GM18858 (cell line): ENCODE results near the gene NCOA6.
"Not testable (repeated sequence)": the region's sequence is repeated elsewhere in the genome, so short reads cannot be mapped to it uniquely, and the experiment has no call there.

ENCODE experiments used
- ATAC-seq: cut with Tn5 transposase; IDR thresholded peaks from one replicate; pipeline ENCODE4 v1.9.1; 2021; ENCODE audit not compliant: unreplicated experiment

Gene NCOA6

DNA sequence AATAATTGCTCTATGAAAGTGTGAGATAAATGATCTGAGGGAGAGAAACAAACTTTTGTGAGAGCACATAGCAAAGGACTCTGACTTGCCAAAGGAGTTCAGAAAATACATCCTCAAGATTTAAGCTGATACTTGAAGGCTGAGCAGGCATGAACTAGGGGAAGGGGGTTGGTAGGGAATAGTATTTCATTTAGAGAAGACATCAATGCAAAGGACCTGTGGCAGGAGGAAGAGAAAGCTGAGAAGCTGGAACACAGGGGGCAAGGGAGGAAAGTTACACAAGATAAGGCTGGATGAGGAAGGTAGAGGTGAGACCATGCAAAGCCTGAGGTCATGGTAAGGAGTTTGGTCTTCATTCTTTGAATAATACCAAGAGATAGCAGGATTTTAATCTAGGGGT, 50.6 kb downstream of the NCOA6 start:
- no peak for ATAC-seq

DNA sequence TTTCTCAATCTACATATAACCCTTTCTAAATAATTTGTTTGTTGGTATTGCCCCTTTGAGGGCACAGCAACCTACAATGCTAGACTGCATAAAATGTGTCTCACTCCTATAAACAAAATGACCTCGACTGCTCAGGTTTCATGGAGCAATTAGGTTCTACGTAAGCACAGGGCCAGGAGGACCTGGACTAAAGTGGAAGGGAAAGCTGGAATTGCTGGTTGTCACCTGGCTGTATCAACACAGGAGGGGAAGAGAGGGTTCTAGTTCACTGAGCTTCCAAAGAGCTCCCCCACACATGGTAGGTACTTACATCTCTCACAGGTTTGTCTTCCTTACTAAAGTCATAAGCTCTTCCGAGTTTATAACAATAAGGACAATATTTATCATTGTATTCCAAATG, 51.0 kb downstream of the NCOA6 start:
- no peak for ATAC-seq

DNA sequence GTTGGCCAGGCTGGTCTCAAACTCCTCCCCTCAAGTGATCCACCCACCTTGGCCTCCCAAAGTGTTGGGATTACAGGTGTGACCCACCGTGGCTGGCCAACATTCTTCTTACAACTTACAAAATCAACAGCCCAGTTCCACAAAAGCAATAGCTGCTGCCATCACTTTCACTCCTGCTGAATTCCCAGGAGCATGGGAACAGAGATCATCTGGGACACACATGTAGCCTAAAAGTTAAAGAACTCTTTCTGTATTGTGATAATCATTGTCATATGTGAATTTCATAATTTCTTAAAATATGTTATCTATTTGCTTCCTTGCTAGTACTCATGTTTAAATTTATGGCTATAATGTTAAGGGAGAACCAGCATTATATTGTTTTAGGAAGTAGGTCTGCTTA, 51.7 kb downstream of the NCOA6 start:
- no peak for ATAC-seq

DNA sequence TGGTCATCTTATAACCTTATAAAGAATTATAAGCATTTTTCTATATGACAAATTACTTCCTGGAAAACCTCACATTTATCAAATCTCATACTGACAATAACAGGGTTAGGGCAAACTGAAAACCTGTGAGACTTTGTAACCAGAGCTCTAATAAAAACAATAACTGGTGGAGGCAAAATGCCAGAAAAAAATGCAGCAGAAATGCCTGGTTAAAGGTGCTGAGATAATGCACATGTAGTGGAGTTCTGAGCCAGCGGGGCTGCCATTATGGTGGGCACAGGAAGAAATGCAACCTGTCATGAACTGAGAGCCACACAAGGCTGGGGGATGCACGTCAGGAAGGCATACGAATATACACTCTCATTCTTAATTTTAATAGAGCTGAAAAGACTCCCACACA, 53.0 kb downstream of the NCOA6 start:
- no peak for ATAC-seq

DNA sequence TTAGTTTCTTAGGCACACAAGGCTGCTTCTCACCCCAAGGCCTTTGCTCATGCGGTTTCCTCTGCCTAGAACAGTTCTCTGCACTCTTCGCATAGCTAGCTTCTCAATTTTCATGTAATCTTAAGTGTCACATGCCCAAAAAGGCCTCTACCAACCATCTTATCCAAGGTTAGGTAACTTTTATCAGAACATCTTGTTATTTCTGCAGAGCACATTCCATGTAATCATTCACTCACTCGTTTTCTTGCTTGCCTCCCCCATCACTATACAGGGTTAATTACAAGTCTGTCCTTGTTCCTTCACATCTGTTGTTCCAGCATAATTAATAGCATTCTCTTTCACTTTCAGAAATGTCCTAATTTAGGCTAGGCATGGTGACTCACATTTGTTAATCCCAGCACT, 53.8 kb downstream of the NCOA6 start:
- no peak for ATAC-seq

DNA sequence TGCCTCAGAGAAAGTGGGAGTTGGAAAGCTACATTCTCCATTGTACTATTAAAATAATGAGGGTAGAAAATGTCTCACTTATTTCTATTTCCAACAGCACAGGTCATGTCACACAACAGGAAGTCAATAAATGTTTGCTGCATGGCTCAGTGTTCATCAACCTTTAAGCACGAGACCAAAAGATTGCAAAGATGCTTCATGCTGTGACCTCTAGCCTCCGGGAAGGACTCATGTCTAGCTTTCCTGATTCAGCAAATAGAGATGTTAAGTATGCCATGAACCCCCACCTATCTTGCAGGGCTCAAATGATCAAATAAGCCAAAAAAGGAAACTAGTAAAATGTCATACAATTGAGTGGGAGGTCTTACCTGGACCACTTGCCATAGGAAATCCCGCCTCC, 57.4 kb downstream of the NCOA6 start:
- ATAC-seq: no peak

DNA sequence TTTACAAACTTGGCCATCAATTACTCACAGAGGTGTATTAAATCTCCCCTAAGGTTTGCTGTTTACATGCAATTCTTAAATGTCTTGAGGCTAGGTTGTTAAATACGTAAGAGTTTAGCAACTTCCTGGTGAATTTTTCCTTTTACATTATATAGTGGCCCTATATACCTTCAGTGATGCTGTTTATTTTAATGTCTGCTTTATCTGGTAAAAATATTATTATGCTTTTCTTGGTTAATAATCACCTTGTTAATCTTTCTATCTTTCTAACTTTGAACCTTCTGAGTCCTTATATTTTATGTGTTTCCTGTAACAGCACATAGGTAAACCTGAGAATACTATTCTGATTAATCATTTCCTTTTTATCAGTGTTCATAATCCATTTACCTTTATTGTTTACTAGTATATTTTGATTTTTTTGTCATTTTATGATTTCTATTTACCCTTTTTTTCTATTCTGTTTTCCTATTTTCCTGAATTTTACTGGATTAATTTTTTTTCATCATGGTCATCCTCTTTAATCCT, 63.4 kb downstream of the NCOA6 start:
- ATAC-seq: no peak

DNA sequence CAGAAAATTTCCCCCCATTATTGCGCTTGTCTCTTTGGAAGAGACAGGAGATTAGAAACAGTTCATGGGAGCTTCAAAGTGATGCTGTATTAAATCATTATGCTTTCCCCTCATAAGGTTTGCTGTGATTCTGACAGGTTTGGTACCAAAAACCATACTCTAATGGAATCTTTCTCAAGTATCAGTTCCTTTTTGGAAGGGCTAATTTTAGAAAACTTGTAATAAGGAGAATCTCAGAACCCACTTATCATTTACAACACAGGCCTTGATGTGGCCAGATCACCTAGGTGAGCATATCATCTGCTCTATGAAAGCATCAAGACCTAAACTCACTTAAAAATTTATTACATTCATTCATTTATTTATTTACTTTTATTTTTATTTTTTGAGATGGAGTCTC, 70.1 kb downstream of the NCOA6 start:
- no peak for ATAC-seq

DNA sequence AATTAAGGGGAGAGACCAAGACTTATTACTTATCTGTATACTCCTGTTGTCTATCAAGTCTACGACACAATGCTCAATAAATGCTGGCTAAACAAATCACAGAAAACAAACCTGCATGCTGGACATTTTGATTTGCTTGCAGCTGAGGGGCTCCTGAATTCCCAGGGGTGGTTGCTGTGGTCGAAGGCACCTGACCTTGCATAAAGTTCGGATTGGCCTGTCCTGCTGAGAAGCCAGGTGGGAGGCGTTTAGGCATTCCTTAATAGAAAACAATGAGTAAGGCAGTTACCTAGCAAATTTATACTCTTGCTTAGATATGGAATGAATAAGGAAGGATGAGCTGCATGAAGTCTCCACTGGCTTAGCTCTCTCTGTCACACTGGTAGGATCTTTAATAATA, 70.8 kb downstream of the NCOA6 start:
- no peak for ATAC-seq

DNA sequence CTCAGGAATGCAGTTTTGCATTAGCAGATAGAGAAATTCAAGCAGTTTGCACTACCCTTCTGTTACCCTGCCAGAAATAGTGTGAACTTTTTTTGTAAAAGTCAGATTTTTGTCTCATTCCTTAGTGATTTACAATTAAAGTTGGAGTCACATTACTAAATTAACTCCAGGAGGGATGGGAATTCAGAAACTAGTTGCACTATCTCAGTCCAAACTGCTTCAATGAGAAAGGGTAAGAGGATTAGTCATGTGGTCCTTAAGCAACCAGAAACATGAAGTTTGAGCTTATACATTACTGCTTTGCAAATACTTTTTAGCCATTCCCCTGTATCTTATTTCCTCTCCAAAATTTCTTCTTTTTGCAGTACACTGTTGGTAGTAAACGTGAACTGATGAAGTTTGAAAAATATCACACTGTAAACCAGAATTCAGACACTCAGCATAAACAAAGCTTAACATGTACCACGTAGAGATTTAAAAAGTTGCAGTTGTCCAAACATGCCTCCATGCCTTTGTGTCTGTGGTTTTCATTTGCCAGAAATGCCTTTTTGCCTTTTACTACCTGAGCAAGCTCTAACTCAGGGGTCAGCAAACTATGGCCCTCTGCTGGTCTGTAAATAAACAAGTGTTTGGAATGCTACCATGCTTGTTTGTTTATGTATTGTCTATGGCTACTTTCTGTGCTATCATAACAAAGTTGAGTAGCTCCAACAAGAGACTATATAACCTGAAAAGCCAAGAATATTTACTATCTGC, 71.6 kb downstream of the NCOA6 start:
- no peak for ATAC-seq

DNA sequence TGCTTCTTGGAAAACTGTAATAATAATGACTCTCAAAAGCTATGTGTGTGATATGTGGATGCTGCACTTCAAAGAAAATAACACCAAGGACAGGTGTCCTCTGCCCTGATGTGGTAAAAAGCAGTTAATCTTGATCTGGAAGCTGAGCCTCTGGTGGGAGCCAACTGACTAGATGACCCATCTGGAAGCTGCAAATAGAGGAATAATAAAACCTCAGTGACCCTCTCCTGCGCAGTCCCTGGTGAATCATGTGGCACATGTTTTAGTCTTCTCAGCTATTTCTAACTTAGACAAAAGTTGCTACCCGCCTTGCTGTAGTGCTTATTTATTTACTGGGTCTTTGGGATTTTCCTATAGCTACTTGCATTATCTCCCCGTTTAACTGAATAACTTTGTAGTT, 74.0 kb downstream of the NCOA6 start:
- ATAC-seq: no peak

DNA sequence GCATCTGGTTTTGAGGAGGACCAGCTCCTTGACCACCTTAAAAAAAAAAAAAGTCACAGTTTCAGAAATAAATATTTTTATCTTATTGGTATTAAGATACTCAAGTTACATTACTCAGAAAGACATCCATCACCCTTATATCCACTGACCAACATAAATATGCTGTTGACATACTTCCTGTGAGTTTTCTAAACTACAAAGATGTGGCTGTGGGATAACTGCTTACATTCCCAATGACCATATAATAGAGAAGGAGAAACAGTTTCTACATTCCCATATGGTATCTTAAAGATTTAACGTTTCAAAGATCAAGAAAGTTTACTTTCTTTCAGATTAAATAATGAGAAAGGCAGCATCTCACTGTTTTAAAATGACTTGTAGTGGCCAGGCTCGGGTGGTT, 75.0 kb downstream of the NCOA6 start:
- no peak for ATAC-seq

DNA sequence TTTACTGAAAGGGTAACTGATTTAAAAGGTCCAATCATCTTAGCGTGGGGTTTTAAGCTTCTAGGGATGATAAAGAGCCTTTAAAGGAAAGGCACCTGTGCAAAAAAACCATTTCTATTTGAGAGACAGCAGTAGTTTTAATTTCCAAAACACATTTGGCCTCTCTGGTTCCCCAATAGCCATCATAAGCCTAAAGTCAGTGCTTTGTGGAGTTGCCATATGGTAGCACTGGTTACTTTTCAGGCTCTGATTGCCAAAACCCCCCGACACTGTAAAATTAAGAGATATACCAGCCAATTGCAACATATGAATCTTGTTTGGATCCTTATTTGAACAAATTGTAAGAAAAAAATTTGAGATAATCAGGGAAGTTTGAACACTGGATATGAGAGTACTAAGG, 76.7 kb downstream of the NCOA6 start:
- no peak for ATAC-seq

DNA sequence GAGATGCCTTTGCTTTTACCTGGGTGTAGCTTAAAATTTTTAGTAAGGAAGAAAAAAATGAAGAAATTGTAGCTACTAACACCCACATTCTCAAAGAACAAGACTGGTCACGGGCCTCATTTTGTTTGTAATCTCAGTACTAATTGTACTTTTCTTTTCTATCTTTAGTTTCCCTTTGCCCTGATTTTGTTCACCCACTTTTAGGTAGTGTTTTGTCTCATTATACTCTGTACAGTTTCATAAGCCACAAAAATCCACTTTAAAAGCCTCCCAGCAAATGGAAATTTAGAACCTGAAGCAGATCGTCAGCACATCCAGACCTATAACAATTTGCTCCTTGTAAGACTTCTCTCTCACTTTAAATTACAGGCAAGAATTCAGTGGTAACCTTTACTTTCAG, 78.0 kb downstream of the NCOA6 start:
- no peak for ATAC-seq

DNA sequence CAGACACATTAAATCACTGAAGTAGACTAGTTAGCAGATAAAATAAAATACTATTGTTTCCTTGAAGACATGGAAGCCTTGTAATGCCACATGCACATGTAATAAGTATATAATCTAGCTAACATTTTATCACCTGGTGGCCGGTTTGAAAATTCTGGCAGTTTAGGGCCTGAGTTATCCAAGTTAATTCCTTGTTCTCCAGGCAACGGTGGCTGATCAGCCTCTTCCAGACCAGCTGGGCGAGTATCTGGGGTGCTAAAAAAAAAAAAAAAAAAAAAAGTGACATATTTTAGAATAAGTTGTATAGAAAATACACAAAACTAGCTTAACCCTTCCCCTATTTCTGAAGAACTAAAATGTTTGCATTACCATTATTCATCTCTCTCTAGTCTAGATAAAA, 78.8 kb downstream of the NCOA6 start:
- ATAC-seq: no peak

DNA sequence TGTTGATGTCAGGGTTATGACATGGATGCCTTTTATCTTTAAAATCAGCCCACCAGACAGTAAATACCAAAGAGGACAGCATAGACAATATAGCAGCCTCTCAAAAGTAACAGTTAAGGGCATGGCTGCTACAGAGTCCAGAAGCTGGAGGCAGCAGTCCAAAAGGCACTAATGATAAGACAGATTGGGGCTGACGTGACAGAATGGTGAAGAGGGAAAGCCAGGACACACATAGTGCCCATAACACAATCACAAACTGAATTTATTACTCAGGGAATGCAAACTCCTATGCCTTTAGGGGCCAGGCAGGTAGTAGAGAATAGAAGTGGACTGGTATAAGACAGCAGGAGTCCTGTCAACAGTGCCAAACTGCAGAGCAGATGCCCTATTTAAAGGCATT, 80.6 kb downstream of the NCOA6 start:
- ATAC-seq: no peak

DNA sequence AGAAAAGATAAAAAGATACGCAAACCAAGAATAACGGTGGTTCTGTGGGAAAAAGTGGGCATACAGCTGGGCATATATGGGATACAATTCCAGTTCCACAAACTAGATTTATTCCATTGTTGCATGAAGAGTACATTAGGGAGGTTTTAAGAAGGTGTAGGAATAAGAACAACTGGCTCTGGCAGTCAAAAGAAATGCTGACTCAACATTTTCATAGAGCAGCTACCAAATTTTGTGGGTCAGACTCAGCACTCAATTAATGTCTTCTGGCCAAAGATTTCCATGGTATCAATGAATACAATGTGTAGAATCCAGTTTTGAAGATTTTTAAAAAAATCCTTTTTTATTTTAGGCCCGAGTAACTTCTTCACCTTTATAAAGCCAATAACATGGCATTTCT, 81.1 kb downstream of the NCOA6 start:
- no peak for ATAC-seq

DNA sequence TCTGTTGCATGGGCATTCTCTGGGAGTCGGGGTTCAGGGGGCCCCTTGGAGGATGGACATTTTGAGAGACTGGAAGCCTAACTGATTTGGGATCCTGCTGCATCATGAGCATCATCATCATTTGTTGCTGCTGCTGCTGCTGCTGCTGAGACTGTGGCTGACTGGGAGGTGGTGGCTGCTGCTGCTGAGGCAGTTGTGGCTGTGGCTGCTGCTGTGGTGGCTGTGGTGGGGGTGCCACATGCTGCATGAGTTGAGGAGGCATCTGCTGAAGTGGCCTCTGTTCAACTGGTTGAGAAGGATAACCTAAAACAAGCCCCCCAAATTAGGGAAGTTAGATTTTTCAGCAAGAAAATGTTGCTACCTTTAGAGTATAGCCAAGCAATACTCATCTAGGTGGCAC, 82.4 kb downstream of the NCOA6 start:
- no peak for ATAC-seq

DNA sequence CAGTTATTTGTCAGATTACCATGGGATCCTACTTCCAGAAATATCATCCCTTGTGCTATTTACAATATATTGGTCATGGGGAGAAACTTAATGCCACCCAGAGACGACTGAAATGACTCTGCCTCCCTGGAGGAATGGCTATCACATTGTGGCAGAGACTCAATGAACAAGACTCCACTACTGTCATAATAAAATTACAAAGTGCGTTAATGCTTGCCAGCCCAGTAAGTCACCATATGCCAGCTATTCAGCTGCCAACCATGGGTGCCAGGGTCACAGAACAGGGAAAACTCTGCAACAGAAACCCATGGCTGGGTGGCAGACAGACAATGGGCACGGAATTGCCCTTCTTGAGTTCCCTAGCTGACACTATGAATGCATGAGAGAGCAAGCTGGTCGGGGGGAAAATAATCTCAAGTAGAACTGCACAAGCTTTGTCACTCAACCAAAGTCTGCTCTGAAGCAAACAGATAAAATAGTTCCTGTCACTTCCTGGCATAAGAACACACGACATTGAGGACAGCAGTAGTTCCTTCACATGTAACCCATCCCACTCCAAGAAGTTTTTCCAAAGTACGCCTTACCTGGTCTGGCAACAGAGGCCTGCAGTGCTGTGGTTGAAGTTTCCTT, 89.2 kb downstream of the NCOA6 start:
- no peak for ATAC-seq

DNA sequence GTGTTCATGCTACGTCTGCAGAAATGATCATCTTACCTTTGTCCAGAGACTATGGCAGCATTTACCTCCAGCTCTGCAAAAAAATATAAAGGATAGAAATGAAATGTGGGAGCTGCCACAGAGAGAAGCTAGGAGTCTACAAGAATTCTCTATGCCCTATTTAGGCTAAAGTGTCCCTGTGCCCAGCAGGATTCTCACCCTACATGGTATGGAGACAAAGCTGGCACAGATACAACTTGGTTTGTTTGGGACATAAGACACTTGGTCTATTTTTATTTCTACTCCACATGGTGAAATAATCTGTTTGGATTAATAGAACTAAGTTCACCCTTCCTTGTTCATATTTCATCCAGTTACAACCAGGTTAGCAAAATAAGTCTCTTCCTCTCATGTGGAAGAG, 92.9 kb downstream of the NCOA6 start:
- ATAC-seq: no peak

DNA sequence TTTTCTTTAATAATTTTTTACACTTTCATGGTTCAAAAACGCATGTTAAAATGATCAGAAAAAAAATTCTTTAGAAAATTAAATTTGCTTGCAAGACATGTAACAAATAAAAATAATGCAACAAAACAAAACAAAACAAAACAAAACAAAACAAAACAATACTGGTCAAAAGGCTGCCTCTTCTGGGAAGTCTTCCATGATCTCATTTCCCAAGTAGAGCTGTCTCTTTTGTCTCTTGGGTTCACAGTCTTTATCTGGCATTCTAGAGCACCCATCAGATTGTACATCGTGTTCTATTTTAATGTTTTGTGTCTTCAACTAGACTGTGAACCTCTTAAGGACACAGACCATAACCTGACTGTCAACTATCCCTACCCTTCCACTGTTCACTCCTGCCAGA, 96.0 kb downstream of the NCOA6 start:
- no peak for ATAC-seq

DNA sequence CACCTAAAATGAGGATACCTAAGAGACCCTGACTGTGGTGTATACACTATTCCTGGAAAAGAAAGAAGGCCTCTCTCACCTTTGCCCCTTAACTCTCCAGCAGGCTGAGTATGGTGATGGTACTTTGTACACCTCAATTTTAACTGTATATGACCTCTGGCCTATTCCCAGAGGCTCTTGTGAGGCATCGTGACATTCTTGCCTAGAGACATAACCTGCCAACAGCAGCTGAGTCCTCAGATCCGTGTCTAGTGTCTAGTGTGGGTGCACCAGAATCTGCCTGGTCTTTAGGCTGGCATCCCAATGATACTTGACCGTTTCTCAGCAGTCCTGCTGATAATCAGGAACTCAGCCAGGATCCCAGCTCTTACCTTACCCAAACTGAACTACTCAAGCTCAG, 101.3 kb downstream of the NCOA6 start:
- ATAC-seq: no peak

DNA sequence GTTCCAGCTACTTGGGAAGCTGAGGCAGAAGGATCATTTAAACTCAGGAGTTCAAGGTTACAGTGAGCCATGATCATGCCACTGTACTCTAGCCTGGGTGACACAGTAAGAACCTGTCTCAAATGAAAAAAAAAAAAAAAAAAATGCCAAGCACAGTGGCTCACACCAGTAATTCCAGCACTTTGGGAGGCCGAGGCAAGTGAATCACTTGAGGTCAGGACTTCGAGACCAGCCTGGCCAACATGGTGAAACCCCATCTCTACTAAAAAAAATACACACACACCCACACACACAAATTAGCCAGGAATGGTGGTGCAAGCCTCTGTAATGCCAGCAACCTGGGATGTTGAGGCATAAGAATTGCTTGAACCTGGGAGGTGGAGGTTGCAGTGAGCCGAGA, 102.9 kb downstream of the NCOA6 start:
- ATAC-seq: not testable (repeated sequence)
